IMR-90 (cell line): ENCODE measurements around the gene SLC4A4. TPM values are rescaled to one million over a fixed set of nuclear protein-coding genes. Genes with fewer than 3 reads are reported as not detected.

ENCODE experiments used
- ATAC-seq: fragments of 200-7000 bp; cut with Tn5 transposase; 2 replicates; pipeline ENCODE4 v1.9.1; 2020; ENCODE audit warnings: low read depth, mild to moderate bottlenecking, moderate library complexity
- BruUV-seq: library from RNA; stranded (reverse); fragments of 400-500 nt; replicated peaks from 2 replicates; lab custom pipeline; 2021; lab: Mats Ljungman, UMichigan
- CTCF ChIA-PET: fragments of 300-600 bp; formaldehyde crosslinking; extraction: SDS; loops from one replicate; lab custom pipeline; 2021; ENCODE audit warnings: antibody characterized with exemption; lab: Yijun Ruan, JAX
- POLR2A ChIA-PET: fragments of 300-600 bp; sonication (Branson Sonifier 250); formaldehyde crosslinking; loops from one replicate; lab custom pipeline; 2022; ENCODE audit warnings: antibody characterized with exemption; ENCODE audit not compliant: unreplicated experiment; lab: Charles Lee
- DNase-seq: peaks from one replicate; pipeline ENCODE4 v3.0.0; 2013
- H2AFZ ChIP-seq: replicated peaks from 2 replicates; pipeline ENCODE3; 2013; ENCODE audit warnings: low read length, mild to moderate bottlenecking; ENCODE audit not compliant: poor library complexity
- H2AK5ac ChIP-seq: 2 replicates; pipeline ENCODE4 v1.6.1; 2013; ENCODE audit warnings: low read depth, low read length, inconsistent platforms
- H2AK9ac ChIP-seq: replicated peaks from 2 replicates; pipeline ENCODE3; 2013; ENCODE audit warnings: mild to moderate bottlenecking, low read depth, low read length, moderate library complexity; ENCODE audit not compliant: poor library complexity
- H2BK120ac ChIP-seq: 2 replicates; pipeline ENCODE4 v1.6.1; 2013; ENCODE audit warnings: low read depth, low read length, inconsistent platforms
- H2BK15ac ChIP-seq: 3 replicates; pipeline ENCODE4 v1.6.1; 2013; ENCODE audit warnings: low read depth, low read length, inconsistent platforms
- H2BK20ac ChIP-seq: 2 replicates; pipeline ENCODE4 v1.6.1; 2013; ENCODE audit warnings: low read depth, mild to moderate bottlenecking, inconsistent platforms, low read length, moderate library complexity
- H2BK5ac ChIP-seq: 2 replicates; pipeline ENCODE4 v1.6.1; 2013; ENCODE audit warnings: mild to moderate bottlenecking, low read depth, low read length, inconsistent platforms; ENCODE audit not compliant: poor library complexity, severe bottlenecking
- H3K14ac ChIP-seq: replicated peaks from 2 replicates; pipeline ENCODE4 v1.6.1; 2013; ENCODE audit warnings: low read depth, low read length, inconsistent platforms
- H3K18ac ChIP-seq: 2 replicates; pipeline ENCODE4 v1.6.1; 2013; ENCODE audit warnings: low read depth, low read length, control low read depth
- H3K23ac ChIP-seq: 2 replicates; pipeline ENCODE4 v1.6.1; 2013; ENCODE audit warnings: low read depth, low read length, inconsistent platforms
- H3K27ac ChIP-seq: 2 replicates; pipeline ENCODE4 v1.5.1; 2013; ENCODE audit warnings: mild to moderate bottlenecking, control low read depth, low read length; ENCODE audit not compliant: insufficient read depth
- H3K27me3 ChIP-seq: 2 replicates; pipeline ENCODE4 v1.6.1; 2013; ENCODE audit warnings: low read length; ENCODE audit not compliant: control insufficient read depth, insufficient read depth
- H3K36me3 ChIP-seq: 2 replicates; pipeline ENCODE4 v1.6.1; 2013; ENCODE audit warnings: low read length, mixed read lengths; ENCODE audit not compliant: control insufficient read depth, insufficient read depth
- H3K4ac ChIP-seq: 2 replicates; pipeline ENCODE4 v1.6.1; 2013; ENCODE audit warnings: low read depth, low read length, inconsistent platforms
- H3K4me1 ChIP-seq: 2 replicates; pipeline ENCODE4 v1.6.1; 2013; ENCODE audit warnings: low read length, mixed read lengths; ENCODE audit not compliant: control insufficient read depth, insufficient read depth
- H3K4me2 ChIP-seq: 2 replicates; pipeline ENCODE4 v1.6.1; 2013; ENCODE audit warnings: low read depth, mild to moderate bottlenecking, control low read depth, low read length, moderate library complexity
- H3K4me3 ChIP-seq: 2 replicates; pipeline ENCODE4 v1.5.1; 2013; ENCODE audit warnings: low read depth, mild to moderate bottlenecking, control low read depth, low read length, moderate library complexity; ENCODE audit not compliant: insufficient read depth
- H3K56ac ChIP-seq: 2 replicates; pipeline ENCODE4 v1.6.1; 2013; ENCODE audit warnings: low read length, inconsistent platforms; ENCODE audit not compliant: insufficient read depth; ENCODE audit errors: extremely low read depth
- H3K79me1 ChIP-seq, 2 experiments: 2 replicates each; pipeline ENCODE4 v1.6.1; 2013; ENCODE audit warnings: low read length in 2 of 2, inconsistent platforms in 1 of 2, low read depth in 1 of 2
- H3K9ac ChIP-seq: 2 replicates; pipeline ENCODE4 v1.6.1; 2013; ENCODE audit warnings: low read depth, low read length, control low read depth
- H3K9me1 ChIP-seq: 2 replicates; pipeline ENCODE4 v1.6.1; 2013; ENCODE audit warnings: low read length, inconsistent platforms; ENCODE audit not compliant: insufficient read depth
- H3K9me3 ChIP-seq: 2 replicates; pipeline ENCODE4 v1.6.1; 2013; ENCODE audit warnings: low read length; ENCODE audit not compliant: control insufficient read depth, insufficient read depth
- H4K20me1 ChIP-seq: 2 replicates; pipeline ENCODE4 v1.6.1; 2013; ENCODE audit warnings: low read length, inconsistent platforms; ENCODE audit not compliant: insufficient read depth
- H4K5ac ChIP-seq: 2 replicates; pipeline ENCODE4 v1.6.1; 2013; ENCODE audit warnings: mild to moderate bottlenecking, low read depth, low read length, control low read depth
- H4K8ac ChIP-seq, 2 experiments: 2 replicates each; pipeline ENCODE4 v1.6.1; 2013; ENCODE audit warnings: low read depth in 2 of 2, low read length in 2 of 2, control low read depth in 1 of 2, inconsistent platforms in 1 of 2
- H4K91ac ChIP-seq: 2 replicates; pipeline ENCODE4 v1.6.1; 2013; ENCODE audit warnings: low read depth, low read length, inconsistent platforms; ENCODE audit not compliant: insufficient read depth
- CEBPB ChIP-seq: IDR thresholded peaks from 2 replicates; pipeline ENCODE4 v1.6.1; 2012; ENCODE audit warnings: low read depth, low read length, improper control_type of control experiment
- CTCF ChIP-seq: conservative IDR thresholded peaks from 2 replicates; pipeline ENCODE4 v1.5.1; 2012; ENCODE audit warnings: mild to moderate bottlenecking, low read depth, low read length, improper control_type of control experiment
- ELK1 ChIP-seq: fragments of 150-350 bp; IDR thresholded peaks from 2 replicates; pipeline ENCODE4 v1.6.1; 2016; ENCODE audit warnings: low read depth, mild to moderate bottlenecking, low read length, moderate library complexity, borderline replicate concordance
- POLR2A ChIP-seq: IDR thresholded peaks from 2 replicates; pipeline ENCODE4 v1.6.1; 2012; ENCODE audit warnings: mild to moderate bottlenecking, low read depth, low read length
- RAD21 ChIP-seq: IDR thresholded peaks from 2 replicates; pipeline ENCODE4 v1.6.1; 2012; ENCODE audit warnings: low read length, improper control_type of control experiment
- RCOR1 ChIP-seq: IDR thresholded peaks from 2 replicates; pipeline ENCODE4 v1.6.1; 2012; ENCODE audit warnings: mild to moderate bottlenecking, low read length, improper control_type of control experiment; ENCODE audit not compliant: insufficient replicate concordance
- WGBS, 2 experiments: methylation state at CpG; one replicate each; pipeline versions ENCODE4 v1.1.5 to v1.1.7; 2013; ENCODE audit warnings: missing lambda C conversion rate in 2 of 2; ENCODE audit not compliant: insufficient read length in 1 of 2; ENCODE audit errors: extremely low coverage in 2 of 2; 5-methylcytosine and 5-hydroxymethylcytosine counted together
- dilution Hi-C: fragments of 300-500 bp; cut with HindIII; formaldehyde crosslinking; loops from one replicate; pipeline ENCODE4 v1.14.3; 2018; ENCODE audit warnings: low sequenced_read_pairs; ENCODE audit not compliant: unreplicated experiment
- in situ Hi-C: fragments of 300-500 bp; cut with MboI; formaldehyde crosslinking; loops from 3 replicates; pipeline ENCODE4 v1.14.3; 2019; ENCODE audit warnings: low sequenced_read_pairs, inconsistent platforms, mixed read lengths
- intact Hi-C: fragments of 100-400 bp; cut with micrococcal nuclease; formaldehyde crosslinking; loops from 2 replicates; pipeline ENCODE4 v1.10.0; 2022
- polyA plus RNA-seq, 3 experiments: library from polyadenylated mRNA; depleted of rRNA; stranded (reverse); fragments of >200 nt; gene quantifications; 2 replicates each; pipeline ENCODE4 v1.2.3, GENCODE V29; 2012; ENCODE audit warnings: low replicate concordance in 1 of 3
- total RNA-seq: library from RNA; depleted of rRNA; stranded (reverse); fragments of >200 nt; gene quantifications from 2 replicates; pipeline ENCODE4 v1.2.3, GENCODE V29; 2012

The SLC4A4 gene
- total and polyA plus RNA-seq, 2 of the 4 experiments (the other 2 are of a cell fraction) = 5.6 to 16.8 TPM

GRCh38 chr4:71348586-71348985 lies 9.8 kb downstream of the SLC4A4 start:
- ATAC-seq (no peak), DNase-seq (no peak)
- Histone ChIP-seq H3K4me2 (no peak overlapping the region), H3K27me3 (no peaks in the 10 kb centered on the region), H3K9me3 (no peaks in the 10 kb centered on the region), H2AFZ (no peak overlapping the region), H2AK5ac (no peak overlapping the region), H3K9me1 (no peaks in the 10 kb centered on the region), H2BK5ac (no peak overlapping the region), H3K4me3 (no peak overlapping the region), H2BK20ac (no peak overlapping the region), H2BK15ac (no peak overlapping the region), H3K27ac (no peak overlapping the region), H2AK9ac (no peak overlapping the region), H4K20me1 (no peaks in the 10 kb centered on the region), H3K79me1 (peaks cover 12 to 15% of the 10 kb centered on the region in 2 experiments), H3K9ac (no peak overlapping the region), H3K4ac (no peak overlapping the region), H4K8ac (no peak overlapping the region), H4K5ac (no peak overlapping the region), H2BK120ac (no peak overlapping the region), H3K36me3 (peaks cover 32% of the 10 kb centered on the region), H3K14ac (no peak overlapping the region), H4K91ac (no peak overlapping the region), H3K23ac (no peak overlapping the region), H3K4me1 (0 out of 2 replicates have a peak, but pooled peaks cover 1% of the 10 kb centered on the region), H3K18ac (no peak overlapping the region), H3K56ac (no peak overlapping the region)
- intact Hi-C loops = no loop called here
- no CpG with 5 or more reads among the region's 3 CpGs for WGBS, 2 experiments
- in situ Hi-C loops = no loop called here
- ChIA-PET POLR2A (no interaction called here), CTCF (no interaction called here)
- BruUV-seq = no TSS peak
- dilution Hi-C loops = no loop called here
- TF ChIP-seq CTCF (no peak), CEBPB (no peak), RCOR1 (no peak), ELK1 (no peak), RAD21 (no peak), POLR2A (no peak)
